NT2/D1 (cell line): ENCODE data around the gene UBE2A.

Source experiments
- DNase-seq: peaks from one replicate; pipeline ENCODE4 v3.0.0-alpha.2; 2011; ENCODE audit warnings: low read depth, low spot score
- H3K27me3 ChIP-seq: 2 replicates; pipeline ENCODE4 v1.6.0; 2011; ENCODE audit warnings: mild to moderate bottlenecking; ENCODE audit not compliant: insufficient read length, insufficient read depth
- H3K36me3 ChIP-seq: 2 replicates; pipeline ENCODE4 v1.6.1; 2011; ENCODE audit warnings: mild to moderate bottlenecking, low read length, mixed read lengths; ENCODE audit not compliant: insufficient read depth, insufficient read length
- H3K4me1 ChIP-seq: 2 replicates; pipeline ENCODE4 v1.5.1; 2011; ENCODE audit not compliant: insufficient read depth, insufficient read length
- H3K4me3 ChIP-seq: 2 replicates; pipeline ENCODE4 v1.5.1; 2011; ENCODE audit warnings: low read depth; ENCODE audit not compliant: insufficient read length
- H3K9ac ChIP-seq: 2 replicates; pipeline ENCODE4 v1.6.0; 2011; ENCODE audit warnings: low read depth; ENCODE audit not compliant: insufficient read length
- H3K9me3 ChIP-seq: 2 replicates; pipeline ENCODE4 v1.5.1; 2011; ENCODE audit warnings: mild to moderate bottlenecking, low read length; ENCODE audit not compliant: insufficient read depth
- SUZ12 ChIP-seq: IDR thresholded peaks from 2 replicates; pipeline ENCODE4 v1.6.1; 2011; ENCODE audit not compliant: insufficient read length, insufficient read depth; ENCODE audit errors: extremely low read depth
- YY1 ChIP-seq: IDR thresholded peaks from 2 replicates; pipeline ENCODE4 v1.6.1; 2011; ENCODE audit not compliant: insufficient read length, insufficient read depth
- ZNF274 ChIP-seq: IDR thresholded peaks from 2 replicates; pipeline ENCODE4 v1.6.1; 2011; ENCODE audit warnings: mild to moderate bottlenecking, low read depth, low read length

Gene UBE2A

GRCh38 chrX:119602701-119603255, 28.4 kb downstream of the UBE2A start:
- H3K27me3 ChIP-seq, result no peaks in the 10 kb centered on the region
- no peaks in the 10 kb centered on the region for H3K4me1 ChIP-seq
- DNase-seq, result no peak
- no peak for TF ChIP-seq SUZ12
- TF ChIP-seq ZNF274, result no peak
- TF ChIP-seq YY1, result no peak
- peaks cover 26% of the 10 kb centered on the region for H3K36me3 ChIP-seq
- H3K9ac ChIP-seq, result no peak overlapping the region
- no peaks in the 10 kb centered on the region for H3K9me3 ChIP-seq
- H3K4me3 ChIP-seq, result no peak overlapping the region

GRCh38 chrX:119604766-119605463, 30.6 kb downstream of the UBE2A start:
- H3K9ac ChIP-seq, result peak overlapping the region; percentile 100
- DNase-seq, result no peak
- H3K4me3 ChIP-seq, result peak overlapping the region; percentile 100
- no peaks in the 10 kb centered on the region for H3K27me3 ChIP-seq
- TF ChIP-seq SUZ12 (no peak), ZNF274 (no peak), YY1 (no peak)
- no peaks in the 10 kb centered on the region for H3K9me3 ChIP-seq
- H3K4me1 ChIP-seq, result no peaks in the 10 kb centered on the region
- peaks cover 26% of the 10 kb centered on the region for H3K36me3 ChIP-seq

GRCh38 chrX:119605464-119606279, 31.3 kb downstream of the UBE2A start:
- no peak for DNase-seq
- Histone ChIP-seq H3K9ac (peak overlapping the region; percentile 100), H3K4me3 (peak overlapping the region; percentile 100), H3K9me3 (no peaks in the 10 kb centered on the region), H3K27me3 (no peaks in the 10 kb centered on the region), H3K36me3 (peaks cover 23% of the 10 kb centered on the region), H3K4me1 (no peaks in the 10 kb centered on the region)
- TF ChIP-seq ZNF274 (no peak), SUZ12 (no peak), YY1 (no peak)

GRCh38 chrX:119606280-119607017, 32.1 kb downstream of the UBE2A start, which contains the start of gene NKRF:
Gene NKRF, minus strand, starts transcription at chrX:119606424.
- Histone ChIP-seq H3K36me3 (peaks cover 20% of the 10 kb centered on the region), H3K9me3 (no peaks in the 10 kb centered on the region), H3K4me1 (no peaks in the 10 kb centered on the region), H3K9ac (peak within 1 kb of the TSS; percentile 100), H3K27me3 (no peaks in the 10 kb centered on the region), H3K4me3 (peak within 1 kb of the TSS; percentile 100)
- TF ChIP-seq SUZ12, result no peak
- TF ChIP-seq YY1, result no peak
- DNase-seq, result peak; percentile 93

- peaks cover 18% of the 10 kb centered on the region for H3K36me3 ChIP-seq
- no peaks in the 10 kb centered on the region for H3K27me3 ChIP-seq
- H3K4me3 ChIP-seq, result no peak overlapping the region
- DNase-seq, result no peak
- peak overlapping the region; percentile 100 for H3K9ac ChIP-seq
- no peaks in the 10 kb centered on the region for H3K9me3 ChIP-seq
- H3K4me1 ChIP-seq, result no peaks in the 10 kb centered on the region
- TF ChIP-seq SUZ12 (no peak), ZNF274 (no peak), YY1 (no peak)
Observed at GRCh38 chrX:119607018-119607389, 32.6 kb downstream of the UBE2A start.

- peaks cover 3% of the 10 kb centered on the region for H3K4me1 ChIP-seq
- no peaks in the 10 kb centered on the region for H3K27me3 ChIP-seq
- no peaks in the 10 kb centered on the region for H3K9me3 ChIP-seq
- no peak overlapping the region for H3K9ac ChIP-seq
- H3K4me3 ChIP-seq, result no peak overlapping the region
- H3K36me3 ChIP-seq, result no peaks in the 10 kb centered on the region
- no peak for DNase-seq
- no peak for TF ChIP-seq SUZ12
- no peak for TF ChIP-seq YY1
- no peak for TF ChIP-seq ZNF274
Observed at GRCh38 chrX:119614776-119615175, 40.4 kb downstream of the UBE2A start.
